ENCODE results near the gene ADAP1.

DNA sequence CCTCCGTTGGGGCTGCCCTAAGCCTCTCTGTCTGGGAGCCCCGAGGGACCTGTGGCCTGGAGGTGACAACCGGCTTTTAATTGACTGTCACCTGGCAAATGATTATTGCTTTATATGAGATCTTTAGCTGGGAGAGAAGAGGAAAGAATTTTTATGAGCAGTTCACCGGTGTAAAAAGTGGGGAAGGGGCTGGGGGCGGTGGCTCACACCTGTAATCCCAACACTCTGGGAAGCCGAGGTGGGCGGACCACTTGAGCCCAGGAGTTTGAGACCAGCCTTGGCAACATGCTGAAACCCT is 23.5 kb upstream of the ADAP1 start:
- no peak for TF ChIP-seq CTCF (IDR thresholded peaks at IDR 0.05)
- TF ChIP-seq POLR2A (IDR thresholded peaks at IDR 0.05): no peak
- TF ChIP-seq EP300 (IDR thresholded peaks at IDR 0.05): no peak
